SU-DHL-6 (cell line): ENCODE data around the gene FOXA1.

Experiments used
- H2AFZ ChIP-seq: fragments of 200-600 bp; sonication (generic); 2 replicates; pipeline ENCODE4 v1.6.1; 2014; ENCODE audit warnings: low read depth, mild to moderate bottlenecking, moderate library complexity, mixed read lengths, antibody characterized with exemption, low read length; ENCODE audit not compliant: severe bottlenecking
- H3F3A ChIP-seq: fragments of 200-600 bp; shearing (Covaris generic); 2 replicates; pipeline ENCODE4 v1.6.0; 2016; ENCODE audit warnings: antibody characterized with exemption, mild to moderate bottlenecking; ENCODE audit not compliant: insufficient read depth
- H3K27ac ChIP-seq: fragments of 200-600 bp; sonication (generic); 2 replicates; pipeline ENCODE4 v1.5.1; 2016; ENCODE audit warnings: low read depth, mild to moderate bottlenecking, low read length, moderate library complexity, mixed read lengths
- H3K27me3 ChIP-seq: fragments of 200-600 bp; sonication (generic), shearing (Covaris generic); 2 replicates; pipeline ENCODE4 v1.6.0; 2014; ENCODE audit warnings: mild to moderate bottlenecking, low read length
- H3K36me3 ChIP-seq: fragments of 200-600 bp; sonication (generic); 2 replicates; pipeline ENCODE4 v1.6.1; 2014; ENCODE audit warnings: mild to moderate bottlenecking, low read length, mixed read lengths
- H3K4me2 ChIP-seq: fragments of 300-600, 200-600 bp; shearing (Covaris generic), sonication (generic); 2 replicates; pipeline ENCODE4 v1.6.0; 2014; ENCODE audit warnings: low read length, low read depth, mild to moderate bottlenecking; ENCODE audit not compliant: poor library complexity, severe bottlenecking
- H3K4me3 ChIP-seq: fragments of 200-600 bp; sonication (generic); 2 replicates; pipeline ENCODE4 v1.5.1; 2014; ENCODE audit warnings: antibody characterized with exemption, low read length, mild to moderate bottlenecking, mixed read lengths; ENCODE audit not compliant: insufficient read depth, poor library complexity, severe bottlenecking
- H3K79me2 ChIP-seq: fragments of 200-600 bp; sonication (generic); 2 replicates; pipeline ENCODE4 v1.6.1; 2014; ENCODE audit warnings: mild to moderate bottlenecking, low read length, moderate library complexity; ENCODE audit not compliant: insufficient read depth
- H3K9ac ChIP-seq: fragments of 200-600 bp; sonication (generic); 2 replicates; pipeline ENCODE4 v1.7.0; 2014; ENCODE audit warnings: mild to moderate bottlenecking, low read length
- H3K9me2 ChIP-seq: fragments of 200-600 bp; sonication (generic); replicated peaks from 2 replicates; pipeline ENCODE4 v1.6.1; 2014; ENCODE audit warnings: low read length; ENCODE audit not compliant: insufficient read depth
- H3K9me3 ChIP-seq: fragments of 200-600 bp; sonication (generic); 2 replicates; pipeline ENCODE4 v1.6.1; 2014; ENCODE audit warnings: low read length, mixed read lengths; ENCODE audit not compliant: insufficient read depth
- H4K20me1 ChIP-seq: fragments of 200-600 bp; sonication (generic); 2 replicates; pipeline ENCODE4 v1.6.1; 2014; ENCODE audit warnings: low read depth, mild to moderate bottlenecking, antibody characterized with exemption, low read length, moderate library complexity, mixed read lengths
- CTCF ChIP-seq: fragments of 200-600 bp; sonication (generic); IDR thresholded peaks from one replicate; pipeline ENCODE4 v1.5.1; 2017; ENCODE audit warnings: antibody characterized with exemption, mild to moderate bottlenecking, low read length, moderate library complexity; ENCODE audit not compliant: insufficient read depth, poor library complexity, severe bottlenecking
- EZH2phosphoT487 ChIP-seq: fragments of 200-600 bp; sonication (generic), shearing (Covaris generic); conservative IDR thresholded peaks from 2 replicates; pipeline ENCODE4 v1.6.1; 2018; ENCODE audit warnings: mild to moderate bottlenecking, antibody characterized with exemption, low read length, moderate library complexity, mixed read lengths

FOXA1 gene

GRCh38 chr14:37583358-37584210 lies 11.5 kb downstream of the FOXA1 start:
- H3K79me2 ChIP-seq, result no peaks in the 10 kb centered on the region
- H3K4me3 ChIP-seq, result no peak overlapping the region
- H3K4me2 ChIP-seq, result no peak overlapping the region
- H3K36me3 ChIP-seq, result no peaks in the 10 kb centered on the region
- H3K9me2 ChIP-seq, result no peaks in the 10 kb centered on the region
- H3K9ac ChIP-seq, result no peak overlapping the region
- no peaks in the 10 kb centered on the region for H3K9me3 ChIP-seq
- no peaks in the 10 kb centered on the region for H4K20me1 ChIP-seq
- H3K27me3 ChIP-seq, result no peaks in the 10 kb centered on the region
- no peak overlapping the region for H3K27ac ChIP-seq
- TF ChIP-seq EZH2phosphoT487 (no peak), CTCF (no peak)
- H2AFZ ChIP-seq, result no peak overlapping the region
- H3F3A ChIP-seq, result no peaks in the 10 kb centered on the region

GRCh38 chr14:37580146-37580545 lies 14.9 kb downstream of the FOXA1 start:
- Histone ChIP-seq H3K9ac (no peak overlapping the region), H3K4me3 (no peak overlapping the region), H2AFZ (no peak overlapping the region), H3K36me3 (no peaks in the 10 kb centered on the region), H4K20me1 (no peaks in the 10 kb centered on the region), H3K79me2 (no peaks in the 10 kb centered on the region), H3K4me2 (no peak overlapping the region), H3K27me3 (no peaks in the 10 kb centered on the region), H3F3A (no peaks in the 10 kb centered on the region), H3K27ac (no peak overlapping the region), H3K9me3 (no peaks in the 10 kb centered on the region), H3K9me2 (no peaks in the 10 kb centered on the region)
- no peak for TF ChIP-seq CTCF
- TF ChIP-seq EZH2phosphoT487, result no peak

GRCh38 chr14:37579274-37579673 lies 15.8 kb downstream of the FOXA1 start:
- Histone ChIP-seq H3K79me2 (no peaks in the 10 kb centered on the region), H3K36me3 (no peaks in the 10 kb centered on the region), H3F3A (no peaks in the 10 kb centered on the region), H2AFZ (no peak overlapping the region), H3K9ac (no peak overlapping the region), H3K9me3 (no peaks in the 10 kb centered on the region), H4K20me1 (no peaks in the 10 kb centered on the region), H3K27ac (no peak overlapping the region), H3K27me3 (no peaks in the 10 kb centered on the region), H3K4me2 (no peak overlapping the region), H3K9me2 (no peaks in the 10 kb centered on the region), H3K4me3 (no peak overlapping the region)
- TF ChIP-seq EZH2phosphoT487 (no peak), CTCF (no peak)
